ENCODE results near the gene IPPK. TPM values are rescaled to one million over a fixed set of nuclear protein-coding genes. Genes with fewer than 3 reads are reported as not detected.

IPPK gene
- total and polyA plus RNA-seq, 2 of the 8 experiments (the other 6 are each of a cell fraction or from before 2014, with no cell fraction given) = 10.5 to 13.6 TPM

- DNase-seq (ENCODE audit: low read depth in 1 of 2, low spot score in 2 of 2) = no peak
- Histone ChIP-seq H3K9ac (replicated peaks in 1 of 4; ENCODE audit: extremely low read depth in 1 of 4, low read depth in 3 of 4, low read length in 3 of 4) (no peak overlapping the region), H3K9me3 (ENCODE audit: insufficient read depth in 2 of 2, low read depth in 1 of 2, low read length in 1 of 2) (no peaks in the 10 kb centered on the region), H2BK20ac (ENCODE audit: low read length) (no peak overlapping the region), H3K27me3 (replicated peaks in 1 of 4; ENCODE audit: control insufficient read depth in 3 of 4, extremely low read depth in 1 of 4, insufficient read depth in 3 of 4, low read length in 3 of 4) (no peaks in the 10 kb centered on the region), H3K79me2 (ENCODE audit: control insufficient read depth in 1 of 2, insufficient read depth in 2 of 2, low read length in 2 of 2) (peaks cover 0 to 6% of the 10 kb centered on the region in 2 experiments; a peak in 1 of 4 replicates), H3K36me3 (ENCODE audit: control insufficient read depth in 2 of 4, insufficient read depth in 4 of 4, low read length in 3 of 4) (peaks cover 0 to 9% (median 1%) of the 10 kb centered on the region in 4 experiments; a peak in 3 of 8 replicates), H4K20me1 (replicated peaks in 1 of 2; ENCODE audit: control insufficient read depth in 1 of 2, insufficient read depth in 2 of 2, low read length in 2 of 2) (peaks cover 2 to 10% of the 10 kb centered on the region in 2 experiments), H3K18ac (ENCODE audit: extremely low read depth, low read length) (no peak overlapping the region), H4K8ac (ENCODE audit: extremely low read depth, insufficient read depth, low read length) (no peak overlapping the region), H4K5ac (ENCODE audit: insufficient read length, low read depth, low read length) (no peak overlapping the region), H2AK5ac (ENCODE audit: low read depth, low read length) (no peak overlapping the region), H3K4me3 (ENCODE audit: extremely low read depth in 1 of 4, insufficient read depth in 2 of 4, low read depth in 3 of 4, low read length in 4 of 4) (no peak overlapping the region), H2BK5ac (ENCODE audit: low read depth, low read length) (no peak overlapping the region), H3K4me2 (ENCODE audit: insufficient read depth in 1 of 2, low read depth in 2 of 2, low read length in 2 of 2) (no peak overlapping the region), H4K91ac (replicated peaks; ENCODE audit: insufficient read length, low read length) (no peak overlapping the region), H3K4ac (replicated peaks; ENCODE audit: insufficient read length, low read depth, low read length) (no peak overlapping the region), H3K79me1 (ENCODE audit: low read depth, low read length) (peaks cover 6% of the 10 kb centered on the region; the same call in 1 of the 2 replicates), H3K14ac (ENCODE audit: insufficient read length) (no peak overlapping the region), H3K23ac (ENCODE audit: insufficient read length) (no peak overlapping the region), H3K4me1 (replicated peaks in 1 of 4; ENCODE audit: control insufficient read depth in 3 of 4, insufficient read depth in 4 of 4, low read length in 3 of 4) (peaks cover 0 to 10% (median 3%) of the 10 kb centered on the region in 4 experiments; a peak in 4 of 7 replicates), H2BK12ac (ENCODE audit: low read depth, low read length) (no peak overlapping the region), H2BK120ac (replicated peaks; ENCODE audit: low read depth, low read length) (no peak overlapping the region), H3K27ac (ENCODE audit: low read depth, low read length) (no peak overlapping the region), H2BK15ac (ENCODE audit: low read length) (no peak overlapping the region), H3K56ac (replicated peaks; ENCODE audit: insufficient read length, low read depth, low read length) (no peak overlapping the region), H2AFZ (ENCODE audit: low read length) (no peak overlapping the region), H3K23me2 (ENCODE audit: low read depth, low read length) (no peaks in the 10 kb centered on the region)
- no peak for FAIRE-seq
- POLR2A ChIA-PET (ENCODE audit: partially characterized antibody) = no interaction called here
- CTCF ChIA-PET (ENCODE audit: partially characterized antibody) = no interaction called here
- WGBS, 2 experiments (ENCODE audit: extremely low coverage in 1 of 2, insufficient coverage in 1 of 2, insufficient read length in 1 of 2, insufficient replicate concordance in 2 of 2, low coverage in 1 of 2, low lambda C conversion rate in 2 of 2, missing lambda C conversion rate in 1 of 2) = 92% methylated on average over 9 of the region's 9 CpGs; no CpG with 5 or more reads in 1 of the 2 experiments
- TF ChIP-seq, protein P1, sequence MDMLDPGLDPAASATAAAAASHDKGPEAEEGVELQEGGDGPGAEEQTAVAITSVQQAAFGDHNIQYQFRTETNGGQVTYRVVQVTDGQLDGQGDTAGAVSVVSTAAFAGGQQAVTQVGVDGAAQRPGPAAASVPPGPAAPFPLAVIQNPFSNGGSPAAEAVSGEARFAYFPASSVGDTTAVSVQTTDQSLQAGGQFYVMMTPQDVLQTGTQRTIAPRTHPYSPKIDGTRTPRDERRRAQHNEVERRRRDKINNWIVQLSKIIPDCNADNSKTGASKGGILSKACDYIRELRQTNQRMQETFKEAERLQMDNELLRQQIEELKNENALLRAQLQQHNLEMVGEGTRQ (IDR thresholded peaks at IDR 0.05; ENCODE audit: low read length) = no peak
- TF ChIP-seq JUN (IDR thresholded peaks at IDR 0.05; ENCODE audit: low read depth, low read length) (no peak), RXRA (IDR thresholded peaks at IDR 0.05; ENCODE audit: insufficient read depth, low read depth, low read length) (no peak), TBP (IDR thresholded peaks at IDR 0.05; ENCODE audit: low read depth, low read length) (no peak), RFX5 (IDR thresholded peaks at IDR 0.05; ENCODE audit: borderline replicate concordance, low read depth, low read length) (no peak), KDM1A (IDR thresholded peaks at IDR 0.05; ENCODE audit: borderline replicate concordance, low read length) (no peak)
- TF ChIP-seq, protein P2, sequence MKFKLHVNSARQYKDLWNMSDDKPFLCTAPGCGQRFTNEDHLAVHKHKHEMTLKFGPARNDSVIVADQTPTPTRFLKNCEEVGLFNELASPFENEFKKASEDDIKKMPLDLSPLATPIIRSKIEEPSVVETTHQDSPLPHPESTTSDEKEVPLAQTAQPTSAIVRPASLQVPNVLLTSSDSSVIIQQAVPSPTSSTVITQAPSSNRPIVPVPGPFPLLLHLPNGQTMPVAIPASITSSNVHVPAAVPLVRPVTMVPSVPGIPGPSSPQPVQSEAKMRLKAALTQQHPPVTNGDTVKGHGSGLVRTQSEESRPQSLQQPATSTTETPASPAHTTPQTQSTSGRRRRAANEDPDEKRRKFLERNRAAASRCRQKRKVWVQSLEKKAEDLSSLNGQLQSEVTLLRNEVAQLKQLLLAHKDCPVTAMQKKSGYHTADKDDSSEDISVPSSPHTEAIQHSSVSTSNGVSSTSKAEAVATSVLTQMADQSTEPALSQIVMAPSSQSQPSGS (IDR thresholded peaks at IDR 0.05; ENCODE audit: low read length) = no peak
These were observed 13.9 kb downstream of the IPPK start for GRCh38 chr9:92655896-92656536.

Data from H1 (cell line).